Astrocyte (in vitro differentiated cells and primary cell): Measurements from ENCODE around the gene BATF3.
"Not testable (repeated sequence)": the region's sequence is repeated elsewhere in the genome, so short reads cannot be mapped to it uniquely, and the experiment has no call there.

Experiments used
- EZH2 ChIP-seq: IDR thresholded peaks from 2 replicates; pipeline ENCODE4 v1.6.1; 2012; ENCODE audit warnings: mild to moderate bottlenecking, low read length, inconsistent platforms; ENCODE audit not compliant: insufficient read depth
- TF ChIP-seq, protein P1 (sequence below): IDR thresholded peaks from 2 replicates; pipeline ENCODE4 v1.5.1; 2011; ENCODE audit warnings: low read depth, mild to moderate bottlenecking, inconsistent platforms, low read length, moderate library complexity; ENCODE audit not compliant: insufficient read depth

DNA sequence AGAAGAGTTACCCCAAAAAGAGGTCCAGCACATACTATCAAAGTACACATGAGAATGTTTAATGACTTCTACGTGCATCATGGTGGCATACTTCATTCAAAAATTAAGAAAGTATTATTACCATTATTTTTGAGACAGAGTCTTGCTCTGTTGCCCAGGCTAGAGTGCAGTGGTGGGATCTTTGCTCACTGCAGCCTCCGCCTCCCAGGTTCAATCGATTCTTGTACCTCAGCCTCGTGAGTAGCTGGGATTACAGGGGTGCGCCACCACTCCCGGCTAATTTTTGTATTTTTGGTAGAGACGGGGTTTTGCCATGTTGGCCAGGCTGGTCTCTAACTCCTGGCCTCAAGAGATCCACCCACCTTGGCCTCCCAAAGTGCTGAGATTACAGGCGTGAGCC is 12.3 kb upstream of the BATF3 start:
- TF ChIP-seq, protein P1, sequence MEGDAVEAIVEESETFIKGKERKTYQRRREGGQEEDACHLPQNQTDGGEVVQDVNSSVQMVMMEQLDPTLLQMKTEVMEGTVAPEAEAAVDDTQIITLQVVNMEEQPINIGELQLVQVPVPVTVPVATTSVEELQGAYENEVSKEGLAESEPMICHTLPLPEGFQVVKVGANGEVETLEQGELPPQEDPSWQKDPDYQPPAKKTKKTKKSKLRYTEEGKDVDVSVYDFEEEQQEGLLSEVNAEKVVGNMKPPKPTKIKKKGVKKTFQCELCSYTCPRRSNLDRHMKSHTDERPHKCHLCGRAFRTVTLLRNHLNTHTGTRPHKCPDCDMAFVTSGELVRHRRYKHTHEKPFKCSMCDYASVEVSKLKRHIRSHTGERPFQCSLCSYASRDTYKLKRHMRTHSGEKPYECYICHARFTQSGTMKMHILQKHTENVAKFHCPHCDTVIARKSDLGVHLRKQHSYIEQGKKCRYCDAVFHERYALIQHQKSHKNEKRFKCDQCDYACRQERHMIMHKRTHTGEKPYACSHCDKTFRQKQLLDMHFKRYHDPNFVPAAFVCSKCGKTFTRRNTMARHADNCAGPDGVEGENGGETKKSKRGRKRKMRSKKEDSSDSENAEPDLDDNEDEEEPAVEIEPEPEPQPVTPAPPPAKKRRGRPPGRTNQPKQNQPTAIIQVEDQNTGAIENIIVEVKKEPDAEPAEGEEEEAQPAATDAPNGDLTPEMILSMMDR = not testable (repeated sequence)
- TF ChIP-seq EZH2 = not testable (repeated sequence)
